ENCODE measurements around the gene CRY2. TPM values are rescaled to one million over a fixed set of nuclear protein-coding genes. Genes with fewer than 3 reads are reported as not detected.
"Not testable (repeated sequence)": the region's sequence is repeated elsewhere in the genome, so short reads cannot be mapped to it uniquely, and the experiment has no call there.

Gene CRY2
- total RNA-seq, 1 donor from 2014 or later: 8.5 TPM

DNA sequence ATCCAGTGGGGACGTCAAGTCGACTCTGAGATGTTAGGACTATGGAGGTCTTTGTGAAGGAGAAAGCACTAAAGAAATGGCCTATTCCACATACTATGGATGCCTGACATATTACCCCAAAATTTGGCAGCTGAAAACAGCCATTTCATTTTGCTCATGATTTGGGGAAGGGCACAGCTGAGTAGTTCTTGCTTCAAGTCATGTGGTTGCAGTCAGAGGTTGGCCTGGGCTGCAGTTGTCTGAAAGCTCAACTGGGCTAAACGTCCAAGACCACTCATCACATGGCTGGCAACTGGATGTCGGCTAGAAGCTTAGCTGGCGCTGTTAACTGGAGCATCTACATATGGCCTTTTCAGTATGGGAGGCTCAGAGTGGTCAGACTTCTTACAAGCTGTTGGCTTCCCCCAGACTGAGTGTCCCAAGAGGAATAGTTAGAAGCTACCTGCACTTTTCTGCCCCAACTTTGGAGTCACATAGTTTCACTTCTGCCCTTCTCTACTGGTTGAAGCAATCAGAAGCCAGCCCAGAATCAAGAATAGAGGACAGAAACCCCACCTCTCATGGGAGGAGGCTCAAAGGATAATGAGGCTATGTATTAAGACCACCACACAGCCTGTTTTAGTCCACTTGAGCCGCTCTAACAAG lies 28.2 kb upstream of the CRY2 start:
- TF ChIP-seq, protein P1, sequence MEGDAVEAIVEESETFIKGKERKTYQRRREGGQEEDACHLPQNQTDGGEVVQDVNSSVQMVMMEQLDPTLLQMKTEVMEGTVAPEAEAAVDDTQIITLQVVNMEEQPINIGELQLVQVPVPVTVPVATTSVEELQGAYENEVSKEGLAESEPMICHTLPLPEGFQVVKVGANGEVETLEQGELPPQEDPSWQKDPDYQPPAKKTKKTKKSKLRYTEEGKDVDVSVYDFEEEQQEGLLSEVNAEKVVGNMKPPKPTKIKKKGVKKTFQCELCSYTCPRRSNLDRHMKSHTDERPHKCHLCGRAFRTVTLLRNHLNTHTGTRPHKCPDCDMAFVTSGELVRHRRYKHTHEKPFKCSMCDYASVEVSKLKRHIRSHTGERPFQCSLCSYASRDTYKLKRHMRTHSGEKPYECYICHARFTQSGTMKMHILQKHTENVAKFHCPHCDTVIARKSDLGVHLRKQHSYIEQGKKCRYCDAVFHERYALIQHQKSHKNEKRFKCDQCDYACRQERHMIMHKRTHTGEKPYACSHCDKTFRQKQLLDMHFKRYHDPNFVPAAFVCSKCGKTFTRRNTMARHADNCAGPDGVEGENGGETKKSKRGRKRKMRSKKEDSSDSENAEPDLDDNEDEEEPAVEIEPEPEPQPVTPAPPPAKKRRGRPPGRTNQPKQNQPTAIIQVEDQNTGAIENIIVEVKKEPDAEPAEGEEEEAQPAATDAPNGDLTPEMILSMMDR (IDR thresholded peaks at IDR 0.05; ENCODE audit: insufficient read depth, low read length, poor library complexity, severe bottlenecking): no peak
- Histone ChIP-seq H3K36me3 (ENCODE audit: control insufficient read depth, insufficient read depth, low read length) (no peaks in the 10 kb centered on the region), H3K4me3 (ENCODE audit: low read depth, low read length) (no peak overlapping the region), H3K27me3 (ENCODE audit: control insufficient read depth, insufficient read depth, low read length) (no peaks in the 10 kb centered on the region)
- no peak for DNase-seq (ENCODE audit: low read depth)

DNA sequence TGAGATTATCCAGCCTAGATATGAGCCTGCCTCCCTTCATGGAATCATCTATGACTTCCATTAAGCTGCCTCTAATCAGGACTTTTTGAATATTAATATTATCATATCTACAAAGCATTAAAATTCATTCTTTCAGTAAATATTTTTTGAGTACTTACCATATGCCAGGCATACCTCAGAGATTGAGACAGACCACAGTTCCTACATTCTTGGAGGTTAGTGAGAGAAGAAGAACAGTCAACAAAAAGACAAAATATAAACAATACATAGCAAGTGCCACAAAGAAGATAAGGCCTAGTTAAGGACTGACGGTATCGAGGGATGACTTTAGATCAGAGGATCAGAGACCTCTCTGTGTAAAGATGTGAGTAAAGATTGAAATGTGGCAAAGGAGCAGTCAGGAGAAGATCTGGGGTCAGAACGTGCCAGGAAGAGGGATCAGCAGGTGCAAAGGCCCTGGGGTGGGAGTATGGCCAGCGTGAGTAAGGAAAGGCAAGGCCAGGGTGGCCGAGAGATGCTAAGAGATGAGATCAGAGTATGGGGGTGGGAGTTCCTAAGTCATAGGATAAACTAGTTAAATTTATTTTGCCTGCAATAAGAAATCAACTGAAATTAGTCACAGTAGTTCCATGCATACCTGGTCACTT lies 26.9 kb upstream of the CRY2 start:
- H3K4me3 ChIP-seq (ENCODE audit: low read depth, low read length): no peak overlapping the region
- no peaks in the 10 kb centered on the region for H3K36me3 ChIP-seq (ENCODE audit: control insufficient read depth, insufficient read depth, low read length)
- TF ChIP-seq, protein P1 (IDR thresholded peaks at IDR 0.05; ENCODE audit: insufficient read depth, low read length, poor library complexity, severe bottlenecking): no peak
- no peak for DNase-seq (ENCODE audit: low read depth)
- peaks cover 2% of the 10 kb centered on the region for H3K27me3 ChIP-seq (ENCODE audit: control insufficient read depth, insufficient read depth, low read length)

DNA sequence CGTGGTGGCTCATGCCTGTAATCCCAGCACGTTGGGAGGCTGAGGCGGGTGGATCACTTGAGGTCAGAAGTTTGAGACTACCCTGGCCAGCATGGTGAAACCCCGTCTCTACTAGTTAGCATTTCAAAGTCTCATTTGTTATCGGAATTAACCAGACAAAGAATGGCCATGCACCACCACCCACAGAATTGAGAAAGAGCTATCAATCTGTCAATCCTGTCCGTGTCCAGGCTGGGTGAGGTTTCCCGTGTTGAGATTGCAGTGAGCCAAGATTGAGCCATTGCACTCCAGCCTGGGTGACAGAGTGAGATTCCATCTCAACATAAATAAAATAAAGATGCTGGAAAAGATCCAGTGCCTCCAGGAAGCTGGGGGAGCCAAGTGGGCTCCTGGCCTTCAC lies 20.8 kb upstream of the CRY2 start:
- H3K4me3 ChIP-seq (ENCODE audit: low read depth, low read length); H3K36me3 ChIP-seq (ENCODE audit: control insufficient read depth, insufficient read depth, low read length); DNase-seq (ENCODE audit: low read depth): not testable (repeated sequence)
- peaks cover 18% of the 10 kb centered on the region for H3K27me3 ChIP-seq (ENCODE audit: control insufficient read depth, insufficient read depth, low read length)

DNA sequence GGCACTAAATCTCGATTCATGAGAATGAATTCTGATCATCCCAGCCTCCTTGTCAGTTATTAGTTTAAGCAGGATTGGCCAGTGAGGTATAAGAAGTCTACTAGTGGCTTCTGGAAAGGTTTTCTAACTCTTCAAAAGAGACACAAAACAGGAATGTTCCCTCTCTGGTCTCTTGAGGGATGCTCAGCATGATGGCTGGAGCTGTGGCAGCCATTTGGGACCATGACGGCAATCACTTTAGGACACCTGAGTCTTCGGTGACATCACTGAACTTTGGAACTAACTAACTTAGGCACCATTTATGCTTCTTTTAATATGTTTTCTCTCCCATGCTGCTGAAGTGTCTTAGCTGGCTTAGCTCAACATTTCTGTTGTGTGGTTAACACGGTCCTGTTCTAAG lies 20.2 kb upstream of the CRY2 start:
- no peak for DNase-seq (ENCODE audit: low read depth)
- Histone ChIP-seq H3K36me3 (ENCODE audit: control insufficient read depth, insufficient read depth, low read length) (no peaks in the 10 kb centered on the region), H3K27me3 (ENCODE audit: control insufficient read depth, insufficient read depth, low read length) (peaks cover 18% of the 10 kb centered on the region), H3K4me3 (ENCODE audit: low read depth, low read length) (no peak overlapping the region)
- TF ChIP-seq, protein P1 (IDR thresholded peaks at IDR 0.05; ENCODE audit: insufficient read depth, low read length, poor library complexity, severe bottlenecking): no peak

DNA sequence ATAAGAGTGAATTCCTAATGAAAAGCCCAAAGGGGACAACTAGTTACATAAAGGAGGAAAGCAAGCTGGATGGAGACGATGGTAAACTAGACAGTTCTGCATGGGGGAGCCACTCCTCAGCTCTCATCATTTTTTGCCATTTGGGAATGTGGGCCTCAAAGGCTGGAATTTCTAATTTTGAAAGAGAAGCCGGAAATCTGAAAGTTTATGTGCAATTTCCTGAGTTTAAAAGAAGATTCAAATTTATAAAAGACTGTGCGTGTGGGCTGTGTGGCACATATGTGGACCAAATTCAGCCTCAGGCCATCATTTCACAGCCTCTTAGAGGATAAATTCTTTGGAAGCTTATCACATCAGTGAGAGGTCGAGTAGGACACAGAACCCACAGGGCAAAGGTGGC lies 18.3 kb upstream of the CRY2 start:
- Histone ChIP-seq H3K36me3 (ENCODE audit: control insufficient read depth, insufficient read depth, low read length) (no peaks in the 10 kb centered on the region), H3K4me3 (ENCODE audit: low read depth, low read length) (no peak overlapping the region), H3K27me3 (ENCODE audit: control insufficient read depth, insufficient read depth, low read length) (peaks cover 18% of the 10 kb centered on the region)
- TF ChIP-seq, protein P1 (IDR thresholded peaks at IDR 0.05; ENCODE audit: insufficient read depth, low read length, poor library complexity, severe bottlenecking): no peak
- no peak for DNase-seq (ENCODE audit: low read depth)

DNA sequence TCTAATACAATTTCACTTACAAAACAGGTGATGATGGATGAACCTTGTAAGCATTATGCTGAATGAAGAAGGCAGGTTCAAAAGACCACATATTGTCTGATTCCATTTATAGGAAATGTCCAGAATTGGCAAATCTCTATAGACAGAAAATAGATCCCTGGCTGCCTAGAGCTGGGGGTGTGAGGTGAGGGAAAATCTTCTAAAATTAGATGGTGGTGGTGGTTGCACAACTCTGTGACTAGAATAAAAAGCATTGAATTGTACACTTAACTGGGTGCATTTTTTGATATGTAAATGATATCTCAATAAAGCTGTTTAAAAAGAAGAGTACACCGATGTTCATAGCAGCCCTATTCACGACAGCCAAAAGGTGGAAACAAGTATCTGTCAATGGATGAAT lies 16.7 kb upstream of the CRY2 start:
- Histone ChIP-seq H3K27me3 (ENCODE audit: control insufficient read depth, insufficient read depth, low read length) (peaks cover 16% of the 10 kb centered on the region), H3K4me3 (ENCODE audit: low read depth, low read length) (no peak overlapping the region), H3K36me3 (ENCODE audit: control insufficient read depth, insufficient read depth, low read length) (no peaks in the 10 kb centered on the region)
- TF ChIP-seq, protein P1 (IDR thresholded peaks at IDR 0.05; ENCODE audit: insufficient read depth, low read length, poor library complexity, severe bottlenecking): no peak
- no peak for DNase-seq (ENCODE audit: low read depth)
